Activated CD4-positive, CD25-positive, alpha-beta regulatory T cell treated with anti-CD3 and anti-CD28 coated beads, Interleukin-2, amount 50 U/mL, for 24 hours (primary cell): ENCODE results near the gene FN1.

Source experiments
- ATAC-seq, 2 donors: fragments of 150-1000 bp; cut with Tn5 transposase; one replicate each; pipeline ENCODE4 v1.10.0; 2021; ENCODE audit warnings: mild to moderate bottlenecking in 1 of 2, moderate library complexity in 1 of 2

FN1 gene

DNA sequence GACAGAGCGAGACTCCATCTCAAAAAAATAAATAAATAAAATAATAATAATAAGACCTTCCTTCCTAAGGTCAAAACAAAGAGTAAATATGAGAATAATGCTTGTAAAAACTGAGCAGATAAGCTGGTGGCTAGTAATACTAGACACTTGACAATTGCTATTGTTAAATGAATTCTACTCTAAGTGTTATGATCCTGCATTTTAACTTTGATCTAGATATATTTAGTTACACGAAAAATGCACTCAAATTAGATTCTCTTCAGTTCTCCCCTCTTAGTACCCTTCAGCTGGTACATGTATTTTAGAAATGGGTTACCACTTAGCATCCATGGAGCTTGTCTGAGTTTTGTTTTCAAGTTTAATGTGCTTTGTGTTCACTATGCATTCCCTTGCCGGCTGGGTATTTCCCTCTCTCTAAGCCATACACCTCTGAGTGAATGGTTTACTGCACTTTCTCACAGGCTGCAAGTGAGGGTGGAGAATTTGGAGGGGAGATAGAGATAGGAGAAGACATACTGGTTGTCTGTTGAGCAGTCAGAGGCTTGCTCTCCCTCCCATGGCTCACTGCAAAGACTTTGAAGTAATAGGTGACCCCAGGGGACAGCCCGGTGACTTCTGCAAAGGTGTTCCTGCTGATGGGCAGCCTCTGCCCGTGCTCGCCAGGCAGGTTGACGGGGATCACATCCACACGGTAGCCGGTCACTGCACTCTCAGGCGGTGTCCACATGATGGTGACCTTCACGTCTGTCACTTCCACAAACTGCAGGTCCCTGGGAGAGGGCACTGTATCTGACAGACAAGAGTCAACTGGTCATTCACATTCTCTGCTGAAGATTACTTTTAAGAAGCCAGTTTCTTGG, 29.9 kb downstream of the FN1 start:
- ATAC-seq = no peak

DNA sequence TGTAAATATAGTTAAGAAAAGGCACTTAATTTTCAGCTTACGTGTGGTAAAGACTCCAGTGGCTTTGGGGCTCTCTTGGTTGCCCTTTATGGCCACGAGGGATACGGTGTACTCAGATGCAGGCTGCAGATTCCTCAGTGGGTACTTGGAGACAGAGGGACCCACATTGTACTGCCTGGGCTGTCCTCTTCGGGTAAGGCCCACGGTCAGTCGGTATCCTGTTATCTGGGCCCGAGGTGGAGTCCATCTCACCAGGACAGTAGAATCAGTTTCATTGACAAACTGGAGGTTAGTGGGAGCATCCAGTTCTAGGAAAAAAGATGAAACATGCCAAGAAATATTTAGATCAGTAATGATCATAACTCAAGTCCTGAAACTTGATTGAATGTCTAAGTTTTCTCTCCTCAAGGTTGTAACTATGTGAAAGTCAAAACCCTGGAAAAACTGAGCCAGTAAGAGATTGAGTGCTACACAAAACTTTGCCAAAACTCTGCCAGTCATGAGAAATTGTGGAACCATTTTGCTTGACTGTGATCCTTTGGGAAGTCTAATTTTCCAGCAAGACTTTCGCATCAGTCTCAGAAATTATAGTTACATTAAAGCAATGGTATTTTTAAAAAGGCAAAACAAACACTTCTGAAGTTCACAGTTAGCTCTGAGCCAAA, 31.4 kb downstream of the FN1 start:
- ATAC-seq = no peak

DNA sequence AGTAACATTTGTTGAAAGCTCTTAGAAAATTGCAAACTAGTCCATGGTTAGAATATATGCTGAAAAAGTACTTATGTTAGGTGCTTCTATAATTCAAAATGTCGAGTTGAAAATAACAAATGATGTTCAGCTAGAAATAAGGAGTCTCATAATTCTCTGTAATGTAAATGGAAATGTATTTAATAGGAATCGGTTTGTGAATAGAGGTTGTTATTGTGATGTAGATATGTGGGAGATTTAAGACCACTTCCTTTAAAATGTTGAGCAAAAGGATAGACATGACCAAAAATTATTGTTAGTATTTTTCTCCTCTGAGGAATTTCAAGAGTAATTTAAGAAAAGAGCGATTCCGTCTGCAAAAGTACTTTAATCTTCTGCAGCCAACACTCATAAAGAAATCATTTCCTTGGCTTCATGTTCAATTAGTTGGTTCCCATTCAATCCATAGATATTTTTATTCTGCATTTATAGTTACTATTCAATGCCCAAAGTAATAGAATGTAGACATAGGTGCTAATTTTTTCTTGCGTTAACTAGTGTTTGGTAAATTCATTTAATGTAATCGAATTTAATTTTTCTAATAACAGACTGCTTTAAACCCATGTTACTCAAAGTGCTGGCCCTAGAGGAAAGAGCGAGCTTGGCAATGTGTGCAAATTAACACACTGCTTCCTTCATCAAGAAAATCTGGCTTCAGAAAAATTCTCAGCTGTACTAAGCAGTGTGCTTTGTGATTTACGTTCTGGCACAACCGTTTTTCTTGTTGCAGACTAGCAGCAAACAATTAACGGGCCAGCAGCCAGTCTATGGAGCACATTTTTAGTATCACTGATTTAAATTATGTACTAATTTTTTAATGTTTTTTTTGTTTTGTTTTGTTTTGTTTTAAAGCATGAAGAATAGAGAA, 32.2 kb downstream of the FN1 start:
- no peak for ATAC-seq

DNA sequence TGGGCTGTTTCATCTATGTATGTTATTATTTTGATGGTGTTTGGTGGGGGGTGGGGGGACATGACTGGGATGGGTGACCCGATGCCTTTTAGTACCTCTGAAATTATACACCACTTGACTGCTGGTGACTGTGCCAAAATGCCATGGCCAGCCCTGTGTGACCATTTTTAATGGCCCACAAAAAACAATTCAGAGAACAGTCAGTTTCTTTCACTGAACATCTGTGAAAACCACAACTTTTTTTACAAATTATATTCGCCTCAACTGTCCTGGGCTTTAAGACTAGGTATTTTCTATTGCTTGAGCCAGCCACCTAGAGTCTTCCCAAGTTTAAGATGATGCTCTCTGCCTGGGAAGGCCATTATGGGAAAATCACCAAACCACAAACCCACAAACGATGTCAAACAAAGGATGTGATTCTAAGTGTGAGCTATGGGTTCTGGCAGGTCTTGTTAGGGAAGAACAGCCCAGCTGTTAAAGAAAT, 33.9 kb downstream of the FN1 start:
- ATAC-seq = no peak

DNA sequence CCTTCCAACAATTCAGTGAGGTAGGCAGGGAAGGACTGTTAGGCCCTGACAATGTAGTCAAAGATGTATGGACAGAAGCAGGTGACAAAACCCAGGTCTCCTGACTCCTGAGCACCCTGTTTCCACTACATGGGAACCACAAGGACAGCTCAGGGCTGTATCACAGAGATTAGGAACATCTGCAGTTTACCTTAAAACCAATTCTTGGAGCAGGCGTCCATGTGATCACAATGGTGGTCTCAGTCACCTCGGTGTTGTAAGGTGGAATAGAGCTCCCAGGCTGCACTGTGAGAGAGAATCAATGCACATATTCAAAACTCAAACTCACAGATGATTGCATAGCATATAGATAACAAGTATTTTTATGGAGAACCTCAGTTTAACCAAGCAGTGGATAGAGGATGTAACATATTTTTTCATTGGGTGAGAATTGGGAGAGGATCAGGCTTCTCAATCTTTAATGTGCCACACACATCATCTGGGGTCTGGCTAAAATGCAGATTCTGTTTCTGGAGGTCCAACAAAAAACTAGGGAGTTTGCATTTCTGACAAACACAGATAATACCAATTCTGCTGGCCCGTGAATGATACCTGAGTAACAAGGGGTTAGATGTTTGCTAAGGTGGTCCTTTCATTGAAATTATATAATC, 36.7 kb downstream of the FN1 start:
- ATAC-seq = no peak

DNA sequence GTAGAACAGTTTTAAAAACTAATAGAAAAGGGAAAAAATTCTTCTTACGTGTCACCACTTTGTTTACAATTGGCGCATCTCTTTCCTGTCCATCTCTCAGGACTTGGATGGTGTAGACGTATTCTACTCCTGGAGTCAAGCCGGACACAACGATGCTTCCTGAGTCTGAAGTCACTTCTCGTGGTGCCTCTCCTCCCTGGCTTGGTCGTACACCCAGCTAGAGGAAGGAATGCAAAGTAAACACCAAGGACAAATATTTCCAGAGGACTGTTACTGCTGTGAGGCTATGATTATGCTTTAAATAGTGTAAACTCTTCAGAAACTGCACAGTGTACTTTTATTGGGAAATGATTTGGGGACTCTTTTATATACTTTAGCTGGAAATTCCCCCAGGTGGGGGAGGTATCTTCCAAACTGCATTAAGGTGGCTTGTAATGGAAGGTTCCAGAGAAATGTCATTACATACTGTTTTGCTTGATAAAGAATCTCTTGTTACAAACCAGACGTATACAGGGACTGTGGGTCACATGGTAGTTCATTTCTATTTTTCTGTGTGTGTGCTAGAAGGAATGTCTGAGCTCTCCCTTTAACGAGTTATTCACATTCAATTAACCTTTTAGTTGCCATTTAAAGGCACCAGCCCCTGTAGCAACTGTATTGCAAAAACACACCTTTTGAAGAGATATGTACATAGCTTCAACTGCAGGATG, 38.1 kb downstream of the FN1 start:
- no peak for ATAC-seq

DNA sequence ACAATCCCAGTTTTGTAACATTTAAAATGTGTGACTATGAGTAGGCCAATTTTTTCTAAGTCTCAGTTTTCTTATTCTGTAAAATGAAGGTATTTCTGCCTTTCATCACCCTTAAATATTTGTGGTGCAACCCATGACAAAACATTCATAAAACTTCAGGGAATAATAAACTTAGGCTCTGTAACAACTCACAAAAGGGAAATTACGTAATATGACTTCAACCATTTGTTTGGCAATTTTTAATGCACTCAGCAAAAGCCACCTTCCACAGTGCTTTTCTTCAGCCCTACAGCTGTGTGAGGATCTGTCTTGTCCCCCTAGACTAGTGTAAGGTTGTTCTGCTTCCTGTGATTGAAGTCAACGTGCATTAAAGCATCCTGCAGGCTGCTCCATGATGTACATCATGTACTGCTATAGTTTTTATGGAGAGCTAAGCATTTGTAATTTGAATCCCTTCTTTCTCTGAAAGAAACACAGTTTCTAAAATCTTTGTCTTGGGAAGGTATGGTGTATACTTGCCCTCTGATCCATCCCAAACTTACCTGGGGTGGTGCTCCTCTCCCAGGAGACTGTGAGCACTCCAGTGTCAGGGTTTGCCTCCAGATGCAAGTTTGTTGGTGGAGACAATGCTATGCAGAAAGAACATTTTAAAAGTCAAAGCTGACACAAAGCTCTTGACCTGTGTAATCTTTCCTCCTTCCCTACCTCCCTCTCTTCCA, 39.1 kb downstream of the FN1 start:
- no peak for ATAC-seq

DNA sequence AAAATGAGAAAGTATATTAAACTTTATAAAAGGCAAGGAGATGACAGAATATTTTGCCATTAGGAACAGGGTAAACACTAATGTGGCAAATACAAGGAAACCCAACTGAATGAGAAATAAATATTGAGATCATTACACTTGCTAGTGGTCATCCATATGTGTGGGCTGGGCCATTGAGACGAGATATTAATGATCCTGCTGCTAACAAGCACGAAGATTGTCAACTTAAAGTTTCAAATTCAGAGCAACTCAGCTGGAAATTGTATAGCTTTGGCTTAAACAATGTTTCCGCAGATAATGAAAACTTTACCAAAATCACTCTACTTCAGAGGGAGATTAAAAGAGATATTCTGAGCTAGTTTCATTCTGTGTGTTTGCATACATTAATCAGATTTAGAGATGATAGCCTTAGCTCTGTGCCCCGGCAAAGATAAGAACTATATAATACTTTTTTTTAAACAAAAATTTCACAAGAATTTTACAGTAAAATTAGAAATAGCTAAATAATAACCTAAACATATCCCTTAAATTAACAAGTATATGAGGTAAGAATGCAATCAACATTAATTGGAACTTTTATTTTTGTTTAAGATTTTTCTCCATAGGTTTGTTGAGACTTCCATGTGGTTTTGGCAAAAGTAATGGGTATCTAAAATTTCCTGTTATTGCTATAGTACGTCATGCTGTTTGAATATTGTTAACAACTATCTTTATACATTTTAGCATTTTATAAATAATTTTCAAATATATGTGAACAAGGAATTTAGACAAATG, 40.0 kb downstream of the FN1 start:
- ATAC-seq = no peak

DNA sequence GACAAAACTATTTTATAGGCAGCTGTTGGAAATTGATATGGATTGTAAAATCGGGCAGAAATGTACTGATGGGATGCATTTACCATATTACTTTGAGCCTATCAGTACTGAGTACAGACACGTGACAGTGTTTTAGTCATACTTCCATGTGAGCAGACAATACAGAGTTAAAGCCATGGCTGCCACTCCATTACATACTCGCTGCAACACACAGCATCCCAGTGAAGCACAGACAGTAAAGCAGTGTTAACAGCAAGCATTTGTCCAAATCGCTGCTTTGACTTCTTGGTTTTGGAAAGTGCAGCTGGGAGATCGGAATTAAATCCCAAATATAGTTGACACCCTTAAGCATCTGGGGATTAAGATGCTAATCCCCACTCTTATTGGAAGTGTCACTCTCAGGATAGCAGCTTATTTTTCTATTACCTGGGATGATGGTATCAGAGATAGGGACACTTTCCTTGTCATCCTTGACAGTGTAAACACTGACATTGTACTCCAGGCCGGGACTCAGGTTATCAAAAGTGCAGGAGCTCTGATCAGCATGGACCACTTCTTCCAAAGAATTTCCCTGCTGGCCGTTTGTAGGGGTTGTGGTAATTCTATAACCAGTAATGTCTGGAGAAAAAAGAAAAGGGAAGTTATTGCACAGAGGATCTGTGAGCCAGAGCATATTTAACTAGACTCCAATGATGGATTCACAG, 41.6 kb downstream of the FN1 start:
- no peak for ATAC-seq

DNA sequence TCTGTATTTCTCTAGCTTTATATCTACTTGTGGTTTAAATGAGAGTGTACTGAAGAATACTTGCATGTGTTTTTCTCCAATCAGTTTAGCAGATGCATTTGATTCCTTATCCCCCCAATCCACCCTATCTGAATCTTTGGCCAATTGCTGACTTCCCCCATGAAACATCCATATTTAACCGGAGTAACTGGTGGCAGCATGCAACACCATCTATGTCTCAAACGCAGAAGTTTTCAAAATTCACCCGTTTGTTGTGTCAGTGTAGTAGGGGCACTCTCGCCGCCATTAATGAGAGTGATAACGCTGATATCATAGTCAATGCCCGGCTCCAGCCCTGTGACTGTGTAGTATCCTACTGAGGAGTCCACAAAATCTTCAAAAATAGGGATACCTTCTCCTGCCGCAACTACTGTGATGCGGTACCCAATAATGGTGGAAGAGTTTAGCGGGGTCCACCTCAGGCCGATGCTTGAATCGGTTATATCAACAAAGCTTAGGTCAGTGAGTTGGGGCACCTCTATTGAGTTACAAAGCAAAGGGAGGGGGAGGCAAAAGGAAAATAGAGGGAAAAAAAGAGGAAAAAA, 43.1 kb downstream of the FN1 start:
- ATAC-seq = no peak

DNA sequence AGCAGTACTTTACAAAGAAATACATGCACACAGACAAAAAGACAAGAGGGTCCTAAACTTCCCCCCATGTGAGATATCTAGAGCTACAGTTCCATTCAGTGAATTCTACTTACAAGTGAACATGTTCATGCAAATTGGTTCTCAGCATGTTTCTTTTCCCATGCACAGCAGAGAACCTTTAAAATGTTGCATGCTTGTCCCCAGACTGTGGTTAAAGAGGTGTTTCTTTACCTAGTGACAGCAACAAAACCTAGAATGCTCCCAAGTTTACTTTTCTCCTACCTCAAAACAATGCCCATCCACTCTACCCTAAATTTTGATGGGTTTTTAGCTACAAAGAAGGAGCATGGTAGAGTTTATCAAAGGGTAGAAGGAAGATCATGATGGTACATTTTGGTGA, 43.7 kb downstream of the FN1 start:
- ATAC-seq = no peak

DNA sequence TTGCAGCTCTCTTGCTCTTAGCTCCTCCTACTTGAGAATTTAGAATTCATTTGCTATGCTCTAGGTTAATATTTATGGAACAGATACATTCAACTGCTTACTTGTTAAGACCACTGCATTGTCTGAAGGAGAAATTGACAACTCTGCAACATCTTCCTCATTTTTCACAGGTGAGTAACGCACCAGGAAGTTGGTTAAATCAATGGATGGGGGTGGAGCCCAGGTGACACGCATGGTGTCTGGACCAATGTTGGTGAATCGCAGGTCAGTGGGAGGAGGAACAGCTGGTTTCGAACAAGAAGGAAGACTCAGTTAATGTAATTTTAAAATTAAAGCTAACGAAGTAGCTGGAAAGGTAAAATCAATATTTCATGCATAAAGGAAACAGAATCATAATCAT, 44.3 kb downstream of the FN1 start:
- ATAC-seq = no peak

DNA sequence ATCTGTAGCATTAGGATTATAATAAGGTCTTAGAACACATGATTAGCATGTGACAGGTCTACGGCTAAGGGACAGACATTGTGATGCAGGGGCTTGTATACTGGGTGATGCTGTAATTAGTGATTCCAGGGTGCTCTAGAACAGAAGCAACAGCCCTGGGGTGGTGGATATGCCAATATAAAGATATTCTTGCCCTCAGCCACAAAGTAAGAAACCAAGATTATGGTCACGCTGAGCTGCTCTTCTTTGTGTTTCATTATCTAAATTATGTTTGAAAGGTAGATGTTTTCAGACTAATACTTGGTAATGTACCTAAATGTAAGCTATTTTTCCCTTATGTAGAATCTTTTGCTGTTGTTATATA, 45.3 kb downstream of the FN1 start:
- ATAC-seq = no peak

DNA sequence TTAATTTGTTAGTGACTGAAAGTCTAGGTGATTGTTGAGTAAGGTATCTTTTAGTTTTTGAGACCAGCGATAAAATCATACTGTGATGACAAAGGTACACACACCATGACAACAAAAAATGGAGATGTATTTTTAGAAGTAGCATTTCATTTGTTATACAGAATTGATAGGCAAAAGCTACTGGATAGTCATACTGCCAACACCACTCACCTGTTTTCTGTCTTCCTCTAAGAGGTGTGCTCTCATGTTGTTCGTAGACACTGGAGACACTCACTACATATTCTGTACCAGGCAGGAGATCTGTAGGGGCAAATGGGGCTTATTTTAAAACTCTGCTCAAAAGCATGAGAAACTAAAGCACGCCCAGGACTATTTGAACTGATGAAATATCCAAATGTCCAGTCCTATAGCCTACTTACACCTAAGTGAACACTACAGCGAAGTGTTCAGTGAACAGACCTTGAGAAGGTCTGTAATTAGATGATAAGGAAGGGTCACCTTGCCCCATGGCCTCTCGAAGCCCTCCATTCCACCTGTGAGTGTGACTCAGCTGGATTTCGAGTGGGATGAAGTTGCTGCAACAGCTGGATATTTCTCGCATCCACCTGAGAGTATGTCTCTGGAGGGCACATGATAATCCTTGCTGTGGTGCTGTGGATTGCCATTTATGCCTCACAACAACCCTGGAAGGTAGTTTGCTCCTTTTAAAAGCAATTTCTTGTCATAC, 47.7 kb downstream of the FN1 start:
- ATAC-seq = no peak

DNA sequence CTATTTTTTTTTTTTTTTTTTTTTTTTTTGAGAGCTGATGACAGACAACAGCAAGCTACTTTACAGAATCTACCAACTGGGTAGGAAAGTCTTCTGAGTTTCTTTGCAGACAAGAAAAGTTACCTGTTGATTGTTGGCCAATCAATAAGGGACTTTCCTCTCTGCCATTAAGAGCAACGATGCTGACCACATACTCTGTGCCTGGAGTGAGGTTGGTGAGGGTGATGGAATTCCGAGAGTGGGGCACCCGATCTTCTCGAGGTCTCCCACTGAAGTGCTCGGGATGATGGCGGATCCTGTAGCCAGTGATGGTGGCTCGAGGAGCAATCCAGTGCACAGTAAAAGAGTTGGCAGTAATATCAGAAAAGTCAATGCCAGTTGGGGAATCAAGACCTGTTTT, 49.3 kb downstream of the FN1 start:
- no peak for ATAC-seq

DNA sequence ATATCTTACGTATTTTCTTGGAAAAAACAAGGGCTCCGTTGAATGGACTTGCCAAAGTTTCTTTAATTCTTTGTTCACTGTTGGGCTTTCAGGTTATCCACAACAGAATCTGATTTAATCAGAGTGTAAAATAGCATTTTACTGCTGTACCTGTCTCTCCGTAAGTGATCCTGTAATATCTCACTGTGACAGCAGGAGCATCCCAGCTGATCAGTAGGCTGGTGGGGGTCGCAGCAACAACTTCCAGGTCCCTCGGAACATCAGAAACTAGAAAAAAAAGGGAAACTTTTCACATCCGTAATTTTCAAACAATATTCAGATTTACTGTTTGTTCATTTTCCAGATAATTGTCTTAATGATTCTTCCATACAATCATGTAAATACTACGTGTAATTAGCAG, 51.2 kb downstream of the FN1 start:
- no peak for ATAC-seq

DNA sequence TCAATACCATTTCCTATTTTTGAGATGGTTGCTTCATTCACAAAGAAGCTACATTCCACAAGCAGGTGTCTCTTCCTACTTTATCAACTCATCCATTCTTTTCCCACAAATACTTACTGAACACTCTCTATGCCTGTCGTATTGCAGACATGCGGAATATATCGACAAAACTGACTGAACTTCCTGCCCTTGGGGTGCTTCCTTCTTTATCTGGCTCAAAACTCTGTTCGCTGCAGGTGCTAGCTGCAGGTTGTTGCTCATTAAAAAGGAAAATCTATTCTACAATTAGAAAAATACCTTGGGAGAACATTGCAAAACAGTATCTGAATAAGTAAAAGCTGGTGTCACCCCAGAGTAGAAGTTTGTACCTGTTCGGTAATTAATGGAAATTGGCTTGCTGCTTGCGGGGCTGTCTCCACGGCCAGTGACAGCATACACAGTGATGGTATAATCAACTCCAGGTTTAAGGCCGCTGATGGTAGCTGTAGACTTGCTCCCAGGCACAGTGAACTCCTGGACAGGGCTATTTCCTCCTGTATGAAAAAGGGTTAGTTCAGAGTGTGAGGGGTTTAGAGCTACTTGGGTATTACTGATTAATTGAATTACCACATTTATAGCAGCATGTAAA, 52.1 kb downstream of the FN1 start:
- ATAC-seq = no peak

DNA sequence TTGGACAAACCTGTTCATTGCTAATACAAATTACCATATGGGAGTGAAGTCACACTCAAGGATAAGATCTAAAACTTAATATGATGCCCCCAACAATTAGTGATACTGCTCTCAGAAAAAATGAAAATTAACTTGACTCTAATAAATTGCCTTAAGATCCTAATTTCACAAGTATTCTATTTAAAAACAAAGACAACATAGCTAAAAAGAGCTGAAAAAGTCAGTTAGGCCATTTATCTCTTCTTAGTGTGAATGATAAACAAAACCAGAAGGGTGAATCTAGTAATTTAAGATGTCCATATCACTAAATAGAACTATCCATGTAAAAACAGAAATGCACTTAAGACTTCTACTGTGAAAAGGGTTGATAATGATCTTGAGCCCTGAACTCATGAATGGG, 53.4 kb downstream of the FN1 start:
- no peak for ATAC-seq
